Measurements from ENCODE around the gene TSPAN9. TPM values are rescaled to one million over a fixed set of nuclear protein-coding genes. Genes with fewer than 3 reads are reported as not detected.

Gene TSPAN9
- total RNA-seq, 1 experiment from 2014 or later, result 13.2 TPM

GRCh38 chr12:3157581-3158323 lies 80.6 kb downstream of the TSPAN9 start:
- no TSS peak for BruUV-seq (replicated peaks)

More at GRCh38 chr12:3157581-3158323, 80.6 kb downstream of the TSPAN9 start:
- Histone ChIP-seq H3K79me2 (ENCODE audit: insufficient read depth, low read length) (no peaks in the 10 kb centered on the region), H3K36me3 (ENCODE audit: control insufficient read depth in 1 of 2, insufficient read depth in 2 of 2, low read length in 2 of 2) (no peaks in the 10 kb centered on the region), H3K9me2 (ENCODE audit: insufficient read depth) (no peaks in the 10 kb centered on the region), H4K20me1 (ENCODE audit: insufficient read depth) (no peaks in the 10 kb centered on the region), H2AFZ (ENCODE audit: low read depth, low read length, poor library complexity, severe bottlenecking) (no peak overlapping the region), H3K27ac (ENCODE audit: low read depth, low read length) (no peak overlapping the region), H3K4me1 (ENCODE audit: control insufficient read depth in 1 of 2, insufficient read depth in 2 of 2, low read length in 2 of 2) (peaks cover 2 to 10% of the 10 kb centered on the region in 2 experiments; a peak in 2 of 4 replicates), H3K9ac (ENCODE audit: low read length) (no peak overlapping the region), H3K27me3 (ENCODE audit: insufficient read depth, low read length) (no peaks in the 10 kb centered on the region), H3K9me3 (ENCODE audit: control insufficient read depth in 1 of 2, insufficient read depth in 1 of 2, low read depth in 1 of 2, low read length in 2 of 2) (no peaks in the 10 kb centered on the region), H3K4me2 (ENCODE audit: low read length) (no peak overlapping the region), H3K4me3 (replicated peaks in 1 of 2; ENCODE audit: low read depth in 1 of 2, low read length in 2 of 2) (no peak overlapping the region)
- ATAC-seq, result no peak
- DNase-seq (ENCODE audit: low read depth, low spot score), result no peak
- intact Hi-C loops (cut with micrococcal nuclease), result loop anchor here (5.0 kb wide), 1 partner anchor 100 kb away; no protein-coding TSS in a partner anchor
- ChIA-PET CTCF (no interaction called here), POLR2A (no interaction called here), RAD21 (ENCODE audit: low non-redundant PET in 1 of 2, low total read pairs in 2 of 2, uncharacterized antibody in 2 of 2, unreplicated experiment in 2 of 2) (no interaction called here)
- TF ChIP-seq SIN3A (IDR thresholded peaks at IDR 0.05; ENCODE audit: low read depth), result no peak
- TF ChIP-seq EZH2phosphoT487 (IDR thresholded peaks at IDR 0.05; ENCODE audit: borderline replicate concordance), result no peak
- TF ChIP-seq REST (IDR thresholded peaks at IDR 0.05; ENCODE audit: low read depth), result no peak
- no peak for TF ChIP-seq TCF7L2 (IDR thresholded peaks at IDR 0.05; ENCODE audit: borderline replicate concordance, extremely low read depth, insufficient read depth, insufficient read length)
- no peak for TF ChIP-seq SRF (IDR thresholded peaks at IDR 0.05; ENCODE audit: low read depth)
- TF ChIP-seq ZFX (IDR thresholded peaks at IDR 0.05), result no peak
- no peak for TF ChIP-seq ZBTB33 (IDR thresholded peaks at IDR 0.05; ENCODE audit: extremely low read depth, insufficient replicate concordance, low read length)
- TF ChIP-seq MAX (IDR thresholded peaks at IDR 0.05), result no peak
- TF ChIP-seq CBX3 (IDR thresholded peaks at IDR 0.05; ENCODE audit: low read depth), result no peak
- TF ChIP-seq EGR1 (IDR thresholded peaks at IDR 0.05; ENCODE audit: low read depth), result no peak
- no peak for TF ChIP-seq CTCF (IDR thresholded peaks at IDR 0.05 in 2 of 3, conservative IDR thresholded peaks at IDR 0.05 in 1 of 3; ENCODE audit: borderline replicate concordance in 1 of 3, insufficient read depth in 1 of 3, low read depth in 2 of 3, low read length in 2 of 3)
- TF ChIP-seq POLR2AphosphoS5 (IDR thresholded peaks at IDR 0.05; ENCODE audit: low read depth, low read length), result no peak
- no peak for TF ChIP-seq RAD21 (IDR thresholded peaks at IDR 0.05; ENCODE audit: low read depth)
- no peak for TF ChIP-seq EZH2 (IDR thresholded peaks at IDR 0.05)
- TF ChIP-seq ELF1 (IDR thresholded peaks at IDR 0.05; ENCODE audit: borderline replicate concordance, low read depth), result no peak
- TF ChIP-seq ATF3 (IDR thresholded peaks at IDR 0.05), result no peak
- no peak for TF ChIP-seq POLR2A (IDR thresholded peaks at IDR 0.05; ENCODE audit: borderline replicate concordance, extremely low read depth, insufficient read depth, insufficient read length)

Data from HCT116 (cell line).